Measurements from ENCODE around the gene MAP3K5.

DNA sequence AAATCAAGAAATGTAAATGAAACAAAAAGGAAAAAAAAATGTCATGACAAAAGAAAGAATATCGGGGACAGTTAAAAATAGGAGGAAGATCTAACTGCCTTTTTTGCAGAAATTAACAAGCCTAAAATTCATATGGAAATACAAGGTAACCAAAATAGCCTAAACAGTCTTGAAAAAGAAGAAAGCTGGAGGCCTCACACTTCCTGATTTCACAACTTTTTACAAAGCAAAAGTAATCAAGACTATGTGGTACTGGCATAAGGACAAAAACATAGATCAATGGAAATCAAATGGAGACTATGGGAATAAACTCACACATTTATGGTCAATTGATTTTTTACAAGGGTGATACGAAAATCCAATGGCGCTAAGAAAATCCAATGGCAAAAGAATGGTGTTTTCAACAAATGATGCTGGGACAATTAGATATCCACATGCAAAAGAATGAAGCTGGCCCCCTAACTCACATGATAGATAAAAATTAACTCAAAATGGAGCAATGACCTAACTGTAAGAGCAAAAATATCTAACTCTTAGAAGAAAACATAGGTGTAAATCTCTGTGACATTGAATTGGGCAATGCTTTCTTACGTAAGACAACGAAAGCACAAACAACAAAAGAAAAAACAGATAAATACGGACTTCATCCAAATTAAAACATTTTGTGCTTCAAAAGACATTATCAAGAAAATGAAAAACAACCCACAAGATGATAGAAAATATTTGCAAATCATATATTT, 24.5 kb downstream of the MAP3K5 start:
- no peak for TF ChIP-seq POLR2A (IDR thresholded peaks at IDR 0.05)
- TF ChIP-seq, protein P1, sequence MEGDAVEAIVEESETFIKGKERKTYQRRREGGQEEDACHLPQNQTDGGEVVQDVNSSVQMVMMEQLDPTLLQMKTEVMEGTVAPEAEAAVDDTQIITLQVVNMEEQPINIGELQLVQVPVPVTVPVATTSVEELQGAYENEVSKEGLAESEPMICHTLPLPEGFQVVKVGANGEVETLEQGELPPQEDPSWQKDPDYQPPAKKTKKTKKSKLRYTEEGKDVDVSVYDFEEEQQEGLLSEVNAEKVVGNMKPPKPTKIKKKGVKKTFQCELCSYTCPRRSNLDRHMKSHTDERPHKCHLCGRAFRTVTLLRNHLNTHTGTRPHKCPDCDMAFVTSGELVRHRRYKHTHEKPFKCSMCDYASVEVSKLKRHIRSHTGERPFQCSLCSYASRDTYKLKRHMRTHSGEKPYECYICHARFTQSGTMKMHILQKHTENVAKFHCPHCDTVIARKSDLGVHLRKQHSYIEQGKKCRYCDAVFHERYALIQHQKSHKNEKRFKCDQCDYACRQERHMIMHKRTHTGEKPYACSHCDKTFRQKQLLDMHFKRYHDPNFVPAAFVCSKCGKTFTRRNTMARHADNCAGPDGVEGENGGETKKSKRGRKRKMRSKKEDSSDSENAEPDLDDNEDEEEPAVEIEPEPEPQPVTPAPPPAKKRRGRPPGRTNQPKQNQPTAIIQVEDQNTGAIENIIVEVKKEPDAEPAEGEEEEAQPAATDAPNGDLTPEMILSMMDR (IDR thresholded peaks at IDR 0.05), result no peak

All from vagina (tissue), 2 donors.